T-helper 2 cell treated with Interferon-gamma antibody and Interleukin-4, amounts not matched to agents 5 μg/mL and 100 μg/mL, for 36 hours (primary cell): ENCODE results near the gene DNAJB2.
A peak's percentile ranks its signal among the peaks of the same experiment; 100 is the strongest.
"Not testable (repeated sequence)": the region's sequence is repeated elsewhere in the genome, so short reads cannot be mapped to it uniquely, and the experiment has no call there.

Source experiments
- DNase-seq: peaks from one replicate; pipeline ENCODE4 v3.0.0; 2021; ENCODE audit warnings: low spot score
- H3K27ac Mint-ChIP-seq: one replicate; pipeline ENCODE4 v1.8.0; 2021; ENCODE audit warnings: mild to moderate bottlenecking, mixed read lengths
- H3K27me3 Mint-ChIP-seq: one replicate; pipeline ENCODE4 v1.8.0; 2021; ENCODE audit warnings: low read depth, mixed read lengths
- H3K36me3 Mint-ChIP-seq: one replicate; pipeline ENCODE4 v1.8.0; 2021; ENCODE audit warnings: low read depth, mixed read lengths
- H3K4me1 Mint-ChIP-seq: one replicate; pipeline ENCODE4 v1.8.0; 2021; ENCODE audit warnings: low read depth, mixed read lengths
- H3K4me3 Mint-ChIP-seq: one replicate; pipeline ENCODE4 v1.8.0; 2022; ENCODE audit warnings: mild to moderate bottlenecking, moderate library complexity, mixed read lengths
- H3K9me3 Mint-ChIP-seq: one replicate; pipeline ENCODE4 v1.8.0; 2021; ENCODE audit warnings: mixed read lengths

DNAJB2 gene

DNA sequence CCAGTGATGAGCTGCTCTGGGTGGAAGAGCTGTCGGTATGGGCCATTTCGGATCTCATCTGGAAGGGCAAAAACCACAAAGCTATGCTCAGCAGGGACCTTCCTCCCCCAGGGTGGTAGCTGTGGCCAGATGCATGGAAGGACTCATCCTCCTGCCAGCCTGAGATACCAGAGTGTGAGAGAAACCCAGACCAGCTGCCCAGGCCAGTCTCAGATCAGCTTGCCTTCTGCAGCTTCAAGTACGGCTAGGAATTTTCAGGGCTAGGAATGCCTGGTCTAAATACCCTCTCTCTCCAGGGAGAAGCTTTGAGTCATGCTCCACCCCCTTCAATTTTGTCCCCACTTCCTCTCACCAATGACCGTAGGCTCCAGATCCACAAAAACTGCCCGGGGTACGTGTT lies 27.5 kb upstream of the DNAJB2 start:
- peaks cover 64% of the 10 kb centered on the region for H3K36me3 Mint-ChIP-seq
- H3K27me3 Mint-ChIP-seq = peaks cover 3% of the 10 kb centered on the region
- peaks cover 63% of the 10 kb centered on the region for H3K4me1 Mint-ChIP-seq
- DNase-seq = no peak
- no peaks in the 10 kb centered on the region for H3K9me3 Mint-ChIP-seq
- H3K27ac Mint-ChIP-seq = peak overlapping the region; percentile 89
- peak overlapping the region; percentile 98 for H3K4me3 Mint-ChIP-seq

DNA sequence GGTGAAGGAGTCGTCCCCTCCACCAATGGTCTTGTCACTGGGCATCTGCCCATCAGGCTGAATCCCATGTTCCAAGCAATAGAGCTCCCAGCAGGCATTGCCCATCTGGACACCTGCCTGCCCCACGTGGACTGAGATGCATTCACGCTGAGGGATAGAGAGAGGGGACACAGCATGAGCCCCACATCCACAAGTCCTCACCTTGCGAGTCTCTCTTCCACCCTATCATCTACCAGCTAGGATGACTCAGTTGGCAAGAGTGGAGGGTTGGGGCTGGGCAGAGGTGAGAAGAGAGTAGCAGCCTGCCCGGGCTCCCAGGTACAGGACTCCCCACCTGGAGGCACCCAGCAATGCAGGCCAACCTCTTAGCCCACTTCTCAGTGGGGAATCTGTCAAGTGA lies 27.1 kb upstream of the DNAJB2 start:
- Mint-ChIP-seq H3K27ac (peak overlapping the region; percentile 89), H3K4me3 (peak overlapping the region; percentile 98), H3K9me3 (no peaks in the 10 kb centered on the region), H3K36me3 (peaks cover 60% of the 10 kb centered on the region), H3K27me3 (peaks cover 3% of the 10 kb centered on the region), H3K4me1 (peaks cover 58% of the 10 kb centered on the region)
- DNase-seq = no peak

- Mint-ChIP-seq H3K4me3 (peak overlapping the region; percentile 98), H3K4me1 (peaks cover 54% of the 10 kb centered on the region), H3K27ac (peak overlapping the region; percentile 89), H3K36me3 (peaks cover 56% of the 10 kb centered on the region), H3K9me3 (no peaks in the 10 kb centered on the region), H3K27me3 (peaks cover 3% of the 10 kb centered on the region)
- no peak for DNase-seq
Observed at GRCh38 chr2:219252570-219252899, 26.6 kb upstream of the DNAJB2 start.

GRCh38 chr2:219252900-219253752 lies 26.0 kb upstream of the DNAJB2 start, which contains the start of gene TUBA4B:
Gene TUBA4B (plus strand): TSS chr2:219253243. CDS start chr2:219253408, 165 bp downstream.
- Mint-ChIP-seq H3K27me3 (peaks cover 3% of the 10 kb centered on the region), H3K4me3 (peak within 1 kb of the TSS; percentile 98), H3K4me1 (peaks cover 48% of the 10 kb centered on the region), H3K36me3 (peaks cover 50% of the 10 kb centered on the region), H3K9me3 (no peaks in the 10 kb centered on the region), H3K27ac (peak within 1 kb of the TSS; percentile 90)
- peak; percentile 63 for DNase-seq

GRCh38 chr2:219253753-219254589 lies 25.2 kb upstream of the DNAJB2 start, which contains the start of gene TUBA4A:
Gene TUBA4A (minus strand): TSS chr2:219253918. CDS start chr2:219253858, 60 bp downstream.
- H3K9me3 Mint-ChIP-seq = no peaks in the 10 kb centered on the region
- H3K27ac Mint-ChIP-seq = peak within 1 kb of the TSS; percentile 90
- H3K36me3 Mint-ChIP-seq = peaks cover 42% of the 10 kb centered on the region
- peak within 1 kb of the TSS; percentile 98 for H3K4me3 Mint-ChIP-seq
- DNase-seq = peak; percentile 86
- H3K27me3 Mint-ChIP-seq = peaks cover 8% of the 10 kb centered on the region
- peaks cover 40% of the 10 kb centered on the region for H3K4me1 Mint-ChIP-seq

GRCh38 chr2:219254590-219255201 lies 24.5 kb upstream of the DNAJB2 start:
- Mint-ChIP-seq H3K27ac (peak overlapping the region; percentile 90), H3K4me1 (peaks cover 32% of the 10 kb centered on the region), H3K4me3 (peak overlapping the region; percentile 70), H3K27me3 (peaks cover 10% of the 10 kb centered on the region), H3K9me3 (no peaks in the 10 kb centered on the region), H3K36me3 (peaks cover 34% of the 10 kb centered on the region)
- peak; percentile 54 for DNase-seq

DNA sequence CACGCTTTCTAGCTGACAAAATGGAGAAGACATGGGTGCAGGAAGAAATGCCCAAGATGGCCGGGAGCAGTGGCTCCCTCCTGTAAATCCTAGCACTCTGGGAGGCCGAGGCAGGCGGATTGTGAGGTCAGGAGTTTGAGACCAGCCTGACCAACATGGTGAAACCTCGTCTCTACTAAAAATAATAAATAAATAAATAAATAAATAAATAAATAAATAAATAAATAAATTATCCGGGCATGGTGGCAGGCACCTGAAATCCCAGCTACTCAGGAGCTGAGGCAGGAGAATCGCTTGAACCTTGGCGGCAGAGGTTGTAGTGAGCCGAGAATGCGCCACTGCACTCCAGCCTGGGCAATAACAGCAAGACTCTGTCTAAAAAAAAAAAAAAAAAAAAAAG lies 20.2 kb upstream of the DNAJB2 start:
- not testable (repeated sequence) for H3K4me3 Mint-ChIP-seq, H3K9me3 Mint-ChIP-seq, H3K27ac Mint-ChIP-seq, H3K36me3 Mint-ChIP-seq, DNase-seq
- peaks cover 11% of the 10 kb centered on the region for H3K4me1 Mint-ChIP-seq
- H3K27me3 Mint-ChIP-seq = peaks cover 25% of the 10 kb centered on the region

DNA sequence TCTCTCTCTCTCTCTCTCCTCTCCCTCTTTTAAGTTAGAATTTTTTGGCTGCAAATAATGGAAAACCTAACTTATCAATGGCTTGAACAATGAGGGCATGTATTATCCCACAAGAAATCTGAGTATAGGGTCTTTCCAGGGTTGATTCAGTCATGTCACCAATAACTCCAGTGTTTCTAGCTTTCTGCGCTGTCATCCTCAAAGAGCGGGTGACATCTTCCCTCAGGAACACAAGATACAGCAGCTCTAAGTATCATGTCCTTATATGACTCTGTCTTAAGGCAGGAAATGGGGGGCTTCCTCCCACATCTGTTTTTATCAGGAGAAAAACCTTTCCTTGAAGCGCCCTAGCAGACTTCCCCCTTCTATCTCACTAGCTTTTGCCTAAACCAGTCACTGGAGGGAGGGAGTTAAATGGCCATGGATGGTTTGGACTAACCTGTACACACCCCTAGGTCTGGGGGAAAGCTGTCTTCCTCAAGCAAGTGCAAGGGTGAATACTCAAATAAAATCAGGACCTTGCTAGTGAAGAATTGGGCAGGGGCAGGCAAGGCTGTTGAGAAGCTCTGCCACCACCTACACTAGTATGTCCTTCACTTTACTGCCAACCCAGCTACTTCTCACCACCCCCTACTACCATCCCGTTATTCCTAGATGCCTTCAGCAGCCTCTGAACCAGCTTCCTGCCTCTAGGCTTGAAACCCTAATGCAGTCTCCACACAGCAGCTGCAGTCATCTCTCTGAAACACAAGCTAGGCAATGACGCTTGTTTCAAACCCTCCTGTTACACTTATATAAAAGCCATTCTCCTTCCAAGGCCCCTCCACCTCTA lies 17.9 kb upstream of the DNAJB2 start:
- no peak for DNase-seq
- Mint-ChIP-seq H3K4me1 (no peaks in the 10 kb centered on the region), H3K27me3 (peaks cover 22% of the 10 kb centered on the region), H3K36me3 (no peaks in the 10 kb centered on the region), H3K4me3 (no peak overlapping the region), H3K27ac (no peak overlapping the region), H3K9me3 (no peaks in the 10 kb centered on the region)

DNA sequence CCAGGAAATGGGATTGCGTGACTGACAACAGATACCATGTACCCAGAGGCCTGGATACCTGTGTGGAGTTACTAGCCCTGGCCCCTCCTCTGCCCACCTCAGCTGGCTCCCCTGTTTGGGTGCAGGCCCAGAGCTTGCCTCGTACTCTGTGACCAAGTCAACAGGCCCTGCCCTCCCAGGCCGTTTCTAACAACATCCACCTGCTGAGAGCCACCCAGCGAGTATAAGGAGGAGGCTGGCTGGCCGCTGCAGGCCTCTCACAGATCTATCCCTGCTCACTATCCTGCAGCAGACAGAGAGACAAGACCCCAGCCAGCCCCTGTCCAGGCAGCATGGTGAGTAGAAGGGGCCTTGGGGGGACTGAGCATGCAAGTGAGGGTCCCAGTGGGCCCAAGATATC lies 12.9 kb upstream of the DNAJB2 start:
- Mint-ChIP-seq H3K27me3 (peaks cover 6% of the 10 kb centered on the region), H3K9me3 (no peaks in the 10 kb centered on the region), H3K27ac (no peak overlapping the region), H3K36me3 (no peaks in the 10 kb centered on the region), H3K4me1 (no peaks in the 10 kb centered on the region), H3K4me3 (no peak overlapping the region)
- no peak for DNase-seq

- no peak overlapping the region for H3K27ac Mint-ChIP-seq
- H3K36me3 Mint-ChIP-seq = no peaks in the 10 kb centered on the region
- peaks cover 5% of the 10 kb centered on the region for H3K27me3 Mint-ChIP-seq
- no peaks in the 10 kb centered on the region for H3K4me1 Mint-ChIP-seq
- DNase-seq = no peak
- H3K9me3 Mint-ChIP-seq = no peaks in the 10 kb centered on the region
- H3K4me3 Mint-ChIP-seq = no peak overlapping the region
Observed at GRCh38 chr2:219266886-219267285, 12.3 kb upstream of the DNAJB2 start.

DNA sequence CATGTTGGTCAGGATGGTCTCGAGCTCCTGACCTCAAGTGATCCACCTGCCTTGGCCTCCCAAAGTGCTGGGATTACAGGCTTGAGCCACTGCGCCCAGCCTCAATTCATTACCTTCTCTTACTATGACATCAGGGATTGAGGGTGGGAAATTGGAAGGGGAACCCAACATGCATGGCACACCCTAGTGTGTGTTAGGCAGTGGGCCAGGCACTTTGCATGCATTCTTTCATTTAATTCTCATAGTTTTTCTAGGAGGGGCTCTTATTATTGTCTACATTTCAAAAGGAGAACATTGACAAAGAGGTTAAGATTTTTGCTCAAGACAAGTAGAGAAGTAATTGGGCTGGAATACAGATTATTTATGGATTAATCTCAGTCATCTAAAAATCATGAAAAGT lies 10.9 kb upstream of the DNAJB2 start:
- DNase-seq = no peak
- Mint-ChIP-seq H3K36me3 (no peaks in the 10 kb centered on the region), H3K27ac (no peak overlapping the region), H3K9me3 (no peaks in the 10 kb centered on the region), H3K4me3 (no peak overlapping the region), H3K4me1 (no peaks in the 10 kb centered on the region), H3K27me3 (peaks cover 10% of the 10 kb centered on the region)

- Mint-ChIP-seq H3K27ac (no peak overlapping the region), H3K4me1 (no peaks in the 10 kb centered on the region), H3K4me3 (no peak overlapping the region), H3K36me3 (no peaks in the 10 kb centered on the region), H3K9me3 (no peaks in the 10 kb centered on the region), H3K27me3 (peaks cover 10% of the 10 kb centered on the region)
- DNase-seq = no peak
Observed at GRCh38 chr2:219269362-219270054, 9.7 kb upstream of the DNAJB2 start.

- Mint-ChIP-seq H3K4me3 (no peak overlapping the region), H3K4me1 (no peaks in the 10 kb centered on the region), H3K36me3 (no peaks in the 10 kb centered on the region), H3K27ac (no peak overlapping the region), H3K9me3 (no peaks in the 10 kb centered on the region), H3K27me3 (peaks cover 10% of the 10 kb centered on the region)
- no peak for DNase-seq
Observed at GRCh38 chr2:219270055-219270372, 9.2 kb upstream of the DNAJB2 start.
